NCI-H2081 (cell line): Measurements from ENCODE around the gene HECTD4.
A peak's percentile ranks its signal among the peaks of the same experiment; 100 is the strongest.

Experiments used
- DNase-seq, 2 experiments: peaks; one replicate each; lab custom pipeline; 2025; lab: John Stamatoyannopoulos, UW

HECTD4 gene

GRCh38 chr12:112208301-112208910, 173.8 kb downstream of the HECTD4 start:
- no peak for DNase-seq

DNA sequence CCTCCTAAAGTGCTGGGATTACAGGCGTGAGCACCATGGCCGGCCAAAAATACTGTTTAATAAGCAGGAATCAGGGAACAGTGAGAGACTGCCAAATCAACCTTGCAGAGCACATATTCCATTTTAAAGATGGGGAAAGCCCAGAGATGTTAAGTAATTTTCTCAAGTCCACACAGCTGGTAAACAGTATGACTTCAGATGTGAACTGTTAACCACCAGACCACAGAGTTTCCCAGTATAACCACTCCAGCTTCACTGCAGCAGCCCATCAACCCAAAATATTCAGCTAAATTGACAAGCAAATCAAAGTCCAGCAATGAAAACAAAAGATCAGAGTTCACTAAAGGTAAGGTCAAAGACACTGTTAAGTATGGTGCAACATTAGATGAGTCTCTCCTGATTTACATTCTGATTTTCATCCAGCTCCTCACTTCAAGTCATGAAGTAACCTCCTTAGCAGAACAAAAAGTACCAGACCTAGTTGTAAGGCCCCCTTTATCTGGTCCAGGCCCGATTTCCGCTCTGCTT, 174.8 kb downstream of the HECTD4 start:
- DNase-seq, result no peak

- DNase-seq, result no peak
These were observed 175.3 kb downstream of the HECTD4 start for GRCh38 chr12:112206944-112207343.

DNA sequence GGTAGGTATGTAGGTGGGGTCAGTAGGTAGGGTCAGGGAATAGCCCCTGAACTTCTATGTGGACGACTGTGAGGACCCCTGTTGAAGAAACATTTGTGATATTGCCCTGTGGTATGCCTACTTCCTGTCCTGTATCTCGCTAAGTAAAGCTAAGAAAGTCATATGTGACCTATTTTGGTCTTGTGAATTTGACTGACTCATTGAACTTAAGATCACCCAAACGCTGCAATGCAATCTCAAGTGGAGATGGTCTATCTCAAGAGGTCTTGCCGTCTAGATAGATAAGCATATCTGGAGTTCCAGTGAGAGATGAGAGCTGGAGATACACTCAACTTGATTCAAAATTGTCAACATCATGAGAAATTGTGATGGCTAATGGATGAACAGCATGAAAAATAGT, 183.1 kb downstream of the HECTD4 start:
- DNase-seq, result no peak

DNA sequence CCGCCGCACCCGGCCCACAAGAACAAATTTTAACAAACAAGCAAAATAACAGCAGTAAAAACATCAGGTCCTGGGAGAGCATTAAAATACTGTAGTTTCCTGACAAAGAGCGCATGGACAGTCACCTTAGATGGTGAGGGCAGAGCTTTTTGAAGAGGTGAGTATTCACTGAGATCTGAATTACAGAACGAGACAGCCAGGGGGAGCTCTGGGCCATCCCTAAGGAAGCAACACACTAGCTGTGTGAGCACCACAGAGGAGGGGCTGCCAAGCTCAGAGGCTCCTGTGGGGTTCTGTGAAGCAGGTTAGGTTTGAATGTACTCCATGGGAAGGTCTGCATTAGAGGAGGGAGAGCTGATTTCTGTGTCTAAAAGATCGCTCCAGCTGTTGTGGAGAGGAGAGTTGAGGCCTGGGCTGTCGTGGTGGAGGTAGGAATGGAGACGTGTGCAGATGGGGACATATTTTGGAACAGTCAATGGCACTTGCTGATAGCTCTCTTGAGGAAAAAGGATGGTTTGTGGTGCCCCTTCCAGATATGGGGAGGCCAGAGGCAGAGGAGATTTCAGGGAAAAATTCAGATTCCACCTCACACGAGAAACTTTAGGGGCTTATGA, 184.0 kb downstream of the HECTD4 start:
- peak; percentile 64 to 65 for DNase-seq

- no peak for DNase-seq
These were observed 185.9 kb downstream of the HECTD4 start for GRCh38 chr12:112196196-112196875.

DNA sequence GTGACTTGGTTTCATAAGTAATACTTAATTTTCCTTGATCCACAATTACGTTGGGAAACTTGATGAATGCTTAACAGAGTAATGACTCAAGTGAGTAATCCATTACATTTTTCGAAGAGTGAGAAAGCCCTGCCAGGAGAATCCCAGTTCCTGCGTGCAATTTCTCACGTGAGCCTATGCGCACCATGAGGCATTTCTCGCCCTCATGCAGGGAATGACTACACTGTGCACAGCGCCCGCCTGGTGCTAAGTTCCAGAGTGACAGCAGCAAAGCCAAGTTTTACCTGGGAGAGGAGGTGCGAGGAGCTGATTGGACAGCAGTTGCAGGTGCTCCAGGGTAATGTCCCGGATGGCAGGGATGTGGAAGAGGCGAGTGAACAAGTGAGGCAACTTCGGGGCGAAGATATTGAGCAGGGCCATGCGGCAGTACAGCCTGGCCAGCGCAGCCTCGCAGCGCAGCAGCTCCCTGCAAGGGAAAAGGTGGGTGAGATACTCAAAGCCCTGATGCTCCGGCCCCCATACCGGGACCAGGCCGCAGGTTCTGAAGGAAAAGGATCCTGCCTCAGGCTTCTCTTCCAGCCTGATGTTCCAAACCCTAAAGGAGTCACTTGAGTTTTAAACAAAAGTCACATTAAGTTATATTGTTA, 187.5 kb downstream of the HECTD4 start:
- DNase-seq, result no peak

GRCh38 chr12:112192475-112192874, 189.8 kb downstream of the HECTD4 start:
- no peak for DNase-seq

DNA sequence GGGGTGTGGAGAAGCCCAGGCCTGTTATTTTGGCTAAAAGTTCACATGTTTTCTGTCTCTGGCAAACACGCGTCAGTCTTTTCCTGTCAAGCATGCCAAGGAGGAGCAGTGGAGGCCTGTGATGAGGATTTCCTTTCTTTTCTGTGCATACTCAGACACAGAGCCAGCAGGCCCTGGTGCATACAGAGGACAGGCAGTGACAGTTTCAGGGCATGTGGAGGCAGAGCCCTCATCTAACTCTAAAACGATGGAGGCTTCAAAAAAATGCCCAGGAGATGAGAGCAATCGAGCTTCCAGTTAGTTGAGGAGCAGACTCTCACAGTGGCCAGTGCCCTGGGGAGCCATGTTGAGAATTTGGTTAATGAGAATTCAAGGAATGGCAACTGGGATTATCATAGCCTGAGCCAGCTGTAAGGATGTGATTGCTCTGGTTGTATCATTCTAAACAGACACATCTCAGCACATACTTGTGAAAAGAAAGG, 190.3 kb downstream of the HECTD4 start:
- no peak for DNase-seq

DNA sequence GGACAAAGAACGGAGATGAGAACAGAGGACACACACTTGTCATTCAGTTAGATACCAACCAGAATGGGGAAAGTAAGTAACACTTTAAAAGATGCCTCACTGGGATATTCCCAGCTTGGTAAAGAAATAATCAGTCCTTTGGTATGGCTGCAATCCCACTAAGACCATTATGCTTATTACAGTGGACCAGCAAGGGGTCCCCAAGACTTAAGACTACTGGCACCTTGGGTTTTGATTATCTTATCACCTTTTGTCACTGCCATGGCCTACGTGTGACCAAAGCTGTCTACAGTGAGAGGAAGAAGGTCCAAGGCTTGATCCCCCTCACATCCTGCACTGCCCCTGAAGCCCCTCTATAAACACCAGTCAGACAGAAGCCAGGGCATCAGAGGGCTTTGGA, 191.0 kb downstream of the HECTD4 start:
- no peak for DNase-seq

DNA sequence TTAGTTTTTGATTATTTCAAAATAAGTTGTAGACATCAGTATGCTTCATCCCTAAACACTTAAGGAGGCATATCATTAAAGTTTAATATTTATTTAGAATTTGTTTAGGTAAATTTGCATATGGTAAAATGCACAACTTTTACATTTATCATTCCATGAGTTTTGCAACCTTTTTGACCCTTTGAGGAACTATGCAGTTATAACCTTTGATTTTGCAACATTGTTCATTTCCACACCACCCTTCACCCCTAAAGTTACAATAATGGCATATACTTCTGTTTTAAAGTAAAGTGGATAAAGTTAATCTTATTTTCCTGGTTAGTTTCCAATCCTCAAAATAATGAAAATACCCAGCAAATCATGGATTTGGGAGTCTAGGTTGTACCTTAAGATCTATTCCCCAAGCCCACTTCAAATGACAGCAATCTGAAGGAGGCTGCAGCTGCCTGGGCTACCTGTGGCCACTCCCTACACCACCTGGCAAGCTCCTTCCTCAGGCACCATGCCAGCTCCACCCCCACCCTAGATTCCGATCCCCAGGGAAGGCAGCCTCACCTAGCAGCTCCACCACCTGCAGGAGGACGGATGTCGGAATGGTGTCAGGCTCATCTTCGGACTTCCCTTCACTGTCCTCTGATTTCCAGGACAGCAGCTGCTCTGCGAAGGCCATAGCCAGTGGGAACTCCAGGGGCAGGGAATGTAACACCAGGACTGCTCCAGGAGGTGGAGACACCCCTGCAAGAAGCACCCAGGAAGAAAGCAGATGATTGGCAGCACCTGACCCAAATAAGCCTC, 191.8 kb downstream of the HECTD4 start:
- peak; percentile 40 to 74 for DNase-seq

GRCh38 chr12:112188130-112188830, 194.0 kb downstream of the HECTD4 start:
- no peak for DNase-seq

- no peak for DNase-seq
These were observed 196.9 kb downstream of the HECTD4 start for GRCh38 chr12:112185093-112185923.

- no peak for DNase-seq
These were observed 198.0 kb downstream of the HECTD4 start for GRCh38 chr12:112184056-112184887.

DNA sequence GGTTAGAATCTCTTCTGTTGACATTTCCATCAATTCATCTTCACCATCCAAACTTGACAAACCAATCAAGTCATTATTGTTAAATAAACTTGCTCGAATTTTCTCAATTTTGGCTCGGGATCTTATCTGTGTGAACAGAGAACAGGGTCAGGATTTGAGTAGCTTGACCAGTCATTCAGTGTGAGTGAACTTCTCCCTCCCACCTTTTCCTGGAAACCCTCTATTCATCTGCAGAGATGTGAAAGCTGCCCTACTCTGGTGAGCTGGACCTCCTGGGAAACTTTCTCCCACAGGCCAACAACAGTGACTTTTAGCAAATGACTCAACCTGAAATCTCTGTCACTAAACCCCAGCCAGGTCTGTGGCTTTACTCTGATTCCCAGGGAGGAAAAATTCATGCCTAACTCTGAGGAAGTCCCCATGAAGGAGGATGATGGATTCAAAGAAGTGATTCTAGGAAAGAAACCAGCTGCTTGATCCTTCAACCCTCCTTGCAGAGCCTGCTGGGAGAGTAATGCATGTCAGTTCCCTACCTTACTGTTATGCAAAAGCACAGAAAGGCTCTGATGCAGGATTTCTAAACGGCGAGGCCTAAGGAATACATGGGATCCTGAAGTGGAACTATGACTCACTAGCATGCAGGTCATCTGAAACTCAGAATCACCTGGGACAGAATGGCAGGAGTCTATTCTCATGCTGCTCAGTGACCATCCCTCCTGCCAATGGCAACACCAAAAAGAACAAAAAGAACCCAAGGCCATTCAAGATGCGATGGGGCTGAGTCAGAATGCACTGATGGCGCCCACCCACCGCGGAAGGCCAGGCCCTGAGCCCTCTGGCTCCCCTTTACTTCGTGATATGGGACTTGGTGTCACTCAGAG, 198.8 kb downstream of the HECTD4 start:
- no peak for DNase-seq

DNA sequence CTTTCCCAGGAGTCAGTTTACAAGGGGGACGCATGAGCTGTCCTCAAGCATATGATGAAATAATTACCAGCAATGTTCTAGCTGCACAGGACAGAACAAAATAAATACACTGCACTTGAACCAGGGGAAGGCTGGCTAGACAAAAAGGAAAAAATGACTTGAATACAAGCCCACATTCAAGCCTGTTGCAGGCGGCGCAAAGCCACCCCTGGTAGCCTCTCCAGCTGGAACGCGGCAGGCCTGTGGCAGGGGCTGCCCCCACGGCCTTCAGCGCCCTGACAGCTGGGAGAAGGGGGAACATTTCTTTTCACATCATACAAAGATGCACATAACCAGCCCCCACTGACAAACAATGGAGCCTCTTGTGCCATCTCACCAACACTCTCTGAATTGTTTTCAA, 199.7 kb downstream of the HECTD4 start:
- DNase-seq, result no peak

- no peak for DNase-seq
These were observed 201.8 kb downstream of the HECTD4 start for GRCh38 chr12:112180422-112180821.

GRCh38 chr12:112179916-112180315, 202.3 kb downstream of the HECTD4 start:
- no peak for DNase-seq
